Right lobe of liver (tissue), 6 donors: Measurements from ENCODE around the gene DCC. TPM values are rescaled to one million over a fixed set of nuclear protein-coding genes. Genes with fewer than 3 reads are reported as not detected.

Experiments used
- ATAC-seq, 4 donors: fragments of 200-7000 bp; cut with Tn5 transposase; one replicate each; pipeline ENCODE4 v1.9.1; 2020; ENCODE audit warnings: mild to moderate bottlenecking in 4 of 4, moderate library complexity in 4 of 4
- DNase-seq, 3 donors: peaks; one replicate each; pipeline ENCODE4 v3.0.0-alpha.2; 2020
- H3K27ac ChIP-seq, 3 donors: fragments of 200-600 bp; one replicate each; pipeline ENCODE4 v1.8.0; 2022
- H3K27me3 ChIP-seq, 2 donors: fragments of 200-600 bp; one replicate each; pipeline ENCODE4 v1.8.0; 2022
- H3K36me3 ChIP-seq, 4 donors: fragments of 200-600 bp; sonication (generic) in 1 of 4; one replicate each; pipeline versions ENCODE4 v1.5.1 to v1.8.0; 2017 to 2022; ENCODE audit warnings: control low read depth in 1 of 4
- H3K4me1 ChIP-seq, 4 donors: fragments of 200-600 bp; sonication (generic) in 1 of 4; one replicate each; pipeline versions ENCODE4 v1.5.1 to v1.8.0; 2017 to 2022; ENCODE audit warnings: control low read depth in 1 of 4
- H3K4me3 ChIP-seq, 3 donors: fragments of 200-600 bp; one replicate each; pipeline ENCODE4 v1.8.0; 2022
- H3K9me3 ChIP-seq, 4 donors: fragments of 200-600 bp; sonication (generic) in 1 of 4; one replicate each; pipeline versions ENCODE4 v1.5.1 to v1.8.0; 2017 to 2022; ENCODE audit warnings: control low read depth in 1 of 4
- POLR2A ChIP-seq: fragments of 450-650 bp; IDR thresholded peaks from one replicate; pipeline ENCODE4 v1.6.1; 2017; ENCODE audit warnings: antibody characterized with exemption, mild to moderate bottlenecking
- WGBS: methylation state at CpG from one replicate; pipeline ENCODE4 v1.1.6; 2018; ENCODE audit warnings: low coverage, low lambda C conversion rate; ENCODE audit not compliant: insufficient coverage; ENCODE audit errors: missing lambda C conversion rate; 5-methylcytosine and 5-hydroxymethylcytosine counted together
- intact Hi-C, 2 donors: fragments of 100-400 bp; cut with DNase I; formaldehyde crosslinking; loops; one replicate each; pipeline versions ENCODE4 v1.11.2 to v1.14.1; 2022
- total RNA-seq, 6 experiments: library from RNA; depleted of rRNA in 2 of 6; stranded (reverse); fragments of >200 nt in 2 of 6; fragmentation: NEBNext Ultra II Directional in 3 of 6; extraction: Animal tissue kit (Norgen Biotek cat#: 25700) in 3 of 6; gene quantifications; one replicate each; pipeline versions ENCODE4 v1.1.0 to v1.2.4, GENCODE V29; 2016 to 2023
- TF ChIP-seq, protein P1 (sequence below), 4 donors: fragments of 200-600 bp in 3 of 4; fragments of 450-650 bp in 1 of 4; IDR thresholded peaks; one replicate each; pipeline versions ENCODE4 v1.5.1 to v1.8.0; 2016 to 2022; ENCODE audit warnings: antibody characterized with exemption in 4 of 4, mild to moderate bottlenecking in 2 of 4
- donor health status: DM: no; HTN: yes; CAD: no.
- donor health status: DM: no; HTN: no; CAD: no.
- donor health status: DM: no; HTN: no; CAD: no.
- donor health status: DM: no; HTN: yes; CAD: no.
- donor health status: DM: no; HTN: yes; CAD: no.

DCC gene
- total RNA-seq, 6 experiments from 2014 or later, result 0.06 TPM; not detected in 5

DNA sequence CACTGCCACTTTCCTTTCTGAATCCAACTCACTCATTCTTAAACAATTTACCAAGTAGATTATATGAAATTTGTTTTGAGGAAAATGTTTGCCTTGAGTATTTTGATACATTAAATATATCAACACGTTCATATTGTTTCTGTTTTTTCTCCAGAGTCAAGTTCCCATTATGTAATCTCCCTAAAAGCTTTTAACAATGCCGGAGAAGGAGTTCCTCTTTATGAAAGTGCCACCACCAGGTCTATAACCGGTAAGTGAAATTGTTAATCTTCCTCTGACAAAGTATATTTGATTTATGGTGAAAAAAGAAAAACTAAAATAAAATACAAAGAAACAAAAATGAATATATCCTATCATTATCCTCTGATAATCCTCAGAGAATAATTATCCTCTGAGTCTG, 1045.9 kb downstream of the DCC start:
- H3K4me1 ChIP-seq, result no peaks in the 10 kb centered on the region

DNA sequence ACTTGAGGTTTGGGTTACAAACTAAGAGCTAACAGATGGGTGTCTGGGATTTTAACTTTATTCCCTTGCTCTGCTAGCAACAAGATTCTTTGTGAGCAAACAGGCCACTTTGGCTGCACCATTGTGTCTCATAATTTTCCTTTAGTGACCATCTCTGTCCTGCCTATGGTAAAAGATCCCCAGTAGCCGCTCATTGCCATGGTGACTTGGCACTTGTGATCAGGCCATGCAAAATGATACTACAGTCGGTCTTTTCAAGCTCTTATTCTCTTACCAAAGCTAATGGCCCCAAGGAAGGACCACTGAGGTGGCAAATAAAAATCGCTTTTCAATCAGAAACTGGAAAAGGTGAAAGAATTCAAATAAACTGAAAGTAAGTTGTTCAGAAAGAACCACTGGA, 1047.6 kb downstream of the DCC start:
- no peaks in the 10 kb centered on the region for H3K4me1 ChIP-seq
- intact Hi-C loops, result no loop called here
- WGBS, result 42% methylated on average over 3 of the region's 3 CpGs
- H3K4me3 ChIP-seq, result no peak overlapping the region
- no peak overlapping the region for H3K27ac ChIP-seq
- no peaks in the 10 kb centered on the region for H3K9me3 ChIP-seq
- no peaks in the 10 kb centered on the region for H3K27me3 ChIP-seq
- TF ChIP-seq, protein P1, sequence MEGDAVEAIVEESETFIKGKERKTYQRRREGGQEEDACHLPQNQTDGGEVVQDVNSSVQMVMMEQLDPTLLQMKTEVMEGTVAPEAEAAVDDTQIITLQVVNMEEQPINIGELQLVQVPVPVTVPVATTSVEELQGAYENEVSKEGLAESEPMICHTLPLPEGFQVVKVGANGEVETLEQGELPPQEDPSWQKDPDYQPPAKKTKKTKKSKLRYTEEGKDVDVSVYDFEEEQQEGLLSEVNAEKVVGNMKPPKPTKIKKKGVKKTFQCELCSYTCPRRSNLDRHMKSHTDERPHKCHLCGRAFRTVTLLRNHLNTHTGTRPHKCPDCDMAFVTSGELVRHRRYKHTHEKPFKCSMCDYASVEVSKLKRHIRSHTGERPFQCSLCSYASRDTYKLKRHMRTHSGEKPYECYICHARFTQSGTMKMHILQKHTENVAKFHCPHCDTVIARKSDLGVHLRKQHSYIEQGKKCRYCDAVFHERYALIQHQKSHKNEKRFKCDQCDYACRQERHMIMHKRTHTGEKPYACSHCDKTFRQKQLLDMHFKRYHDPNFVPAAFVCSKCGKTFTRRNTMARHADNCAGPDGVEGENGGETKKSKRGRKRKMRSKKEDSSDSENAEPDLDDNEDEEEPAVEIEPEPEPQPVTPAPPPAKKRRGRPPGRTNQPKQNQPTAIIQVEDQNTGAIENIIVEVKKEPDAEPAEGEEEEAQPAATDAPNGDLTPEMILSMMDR (IDR thresholded peaks at IDR 0.05), result no peak
- TF ChIP-seq POLR2A, result no peak
- H3K36me3 ChIP-seq, result no peaks in the 10 kb centered on the region
- no peak for DNase-seq
- ATAC-seq, result no peak

More for the DNA sequence above, 1045.9 kb downstream of the DCC start:
- ATAC-seq (no peak), DNase-seq (no peak)
- WGBS, result 24% methylated on average over 3 of the region's 3 CpGs
- TF ChIP-seq, protein P1 (IDR thresholded peaks at IDR 0.05), result no peak
- H3K27me3 ChIP-seq, result no peaks in the 10 kb centered on the region
- no peak overlapping the region for H3K4me3 ChIP-seq
- no peak overlapping the region for H3K27ac ChIP-seq
- no peaks in the 10 kb centered on the region for H3K9me3 ChIP-seq
- intact Hi-C loops, result no loop called here
- no peaks in the 10 kb centered on the region for H3K36me3 ChIP-seq

DNA sequence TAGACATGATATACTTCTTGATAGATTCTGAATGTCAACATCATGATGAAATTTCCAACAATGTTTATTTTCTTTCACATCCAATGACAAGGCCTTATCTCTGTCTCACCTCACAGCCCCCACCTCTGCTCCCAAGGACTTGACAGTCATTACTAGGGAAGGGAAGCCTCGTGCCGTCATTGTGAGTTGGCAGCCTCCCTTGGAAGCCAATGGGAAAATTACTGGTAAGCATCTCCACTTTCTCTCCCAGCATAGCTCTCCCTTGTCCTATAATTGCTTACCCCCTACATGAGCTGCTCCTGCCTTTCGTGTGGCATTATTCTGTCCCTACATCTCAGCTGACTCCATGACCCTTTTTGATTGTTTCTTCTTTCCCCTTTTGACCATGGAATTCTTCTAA, 1062.7 kb downstream of the DCC start:
- Histone ChIP-seq H3K27me3 (no peaks in the 10 kb centered on the region), H3K27ac (no peak overlapping the region), H3K9me3 (no peaks in the 10 kb centered on the region), H3K4me1 (no peaks in the 10 kb centered on the region), H3K36me3 (no peaks in the 10 kb centered on the region), H3K4me3 (no peak overlapping the region)
- 39% methylated on average over 3 of the region's 3 CpGs for WGBS
- no peak for DNase-seq
- no peak for ATAC-seq
- intact Hi-C loops, result no loop called here
- TF ChIP-seq, protein P1 (IDR thresholded peaks at IDR 0.05), result no peak
- no peak for TF ChIP-seq POLR2A

DNA sequence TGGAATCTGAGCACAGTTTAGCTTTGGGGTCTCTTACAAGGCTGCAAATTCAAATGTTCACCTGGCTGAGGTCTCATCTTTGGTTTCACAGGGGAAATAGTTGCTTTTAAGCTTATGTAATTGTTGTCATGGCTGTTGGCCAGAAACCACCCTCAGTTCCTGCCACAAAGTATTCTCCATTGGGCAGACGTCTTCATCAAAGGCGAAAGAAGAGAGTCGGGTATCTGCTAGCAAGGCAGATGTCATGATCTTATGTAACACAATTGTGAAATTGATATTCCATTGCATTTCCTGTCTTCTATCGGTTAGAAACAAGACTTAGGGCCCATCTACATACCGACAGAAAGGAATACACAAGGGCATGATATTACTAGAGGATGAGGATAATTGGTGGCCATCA, 1068.3 kb downstream of the DCC start:
- no peak for DNase-seq
- WGBS, result 52% methylated on average over 5 of the region's 5 CpGs
- TF ChIP-seq, protein P1 (IDR thresholded peaks at IDR 0.05), result no peak
- no peak for TF ChIP-seq POLR2A
- Histone ChIP-seq H3K36me3 (no peaks in the 10 kb centered on the region), H3K4me3 (no peak overlapping the region), H3K27ac (no peak overlapping the region), H3K27me3 (no peaks in the 10 kb centered on the region), H3K9me3 (no peaks in the 10 kb centered on the region), H3K4me1 (no peaks in the 10 kb centered on the region)
- intact Hi-C loops, result no loop called here
- no peak for ATAC-seq

DNA sequence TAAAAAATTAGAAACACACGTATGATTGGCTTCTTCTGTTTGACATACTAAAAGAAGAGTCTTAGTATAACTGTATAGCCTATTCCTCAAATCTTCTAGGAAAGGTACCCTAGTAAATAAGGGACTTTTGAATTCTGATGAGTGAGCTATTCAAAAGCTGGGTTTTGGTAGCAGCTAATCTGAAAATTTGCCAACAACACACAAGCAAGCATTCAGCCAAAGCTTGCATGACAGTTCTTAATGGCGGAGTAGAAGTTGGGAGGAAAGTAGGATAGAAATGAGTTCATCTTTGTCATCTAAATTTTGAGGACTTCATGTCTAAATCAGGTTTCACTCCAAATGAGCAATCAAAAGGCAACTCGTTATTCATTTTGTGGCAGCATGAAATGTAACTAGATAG, 1071.5 kb downstream of the DCC start:
- Histone ChIP-seq H3K27ac (no peak overlapping the region), H3K4me3 (no peak overlapping the region), H3K4me1 (no peaks in the 10 kb centered on the region), H3K36me3 (no peaks in the 10 kb centered on the region), H3K27me3 (no peaks in the 10 kb centered on the region), H3K9me3 (no peaks in the 10 kb centered on the region)
- ATAC-seq, result no peak
- no peak for DNase-seq
- intact Hi-C loops, result no loop called here
- WGBS, result 43% methylated on average over 2 of the region's 3 CpGs
- no peak for TF ChIP-seq POLR2A
- TF ChIP-seq, protein P1 (IDR thresholded peaks at IDR 0.05), result no peak
